ENCODE measurements around the gene CAB39. TPM values are rescaled to one million over a fixed set of nuclear protein-coding genes. Genes with fewer than 3 reads are reported as not detected.

CAB39 gene
- total RNA-seq, 2 donors from 2014 or later: 104 to 123 TPM

DNA sequence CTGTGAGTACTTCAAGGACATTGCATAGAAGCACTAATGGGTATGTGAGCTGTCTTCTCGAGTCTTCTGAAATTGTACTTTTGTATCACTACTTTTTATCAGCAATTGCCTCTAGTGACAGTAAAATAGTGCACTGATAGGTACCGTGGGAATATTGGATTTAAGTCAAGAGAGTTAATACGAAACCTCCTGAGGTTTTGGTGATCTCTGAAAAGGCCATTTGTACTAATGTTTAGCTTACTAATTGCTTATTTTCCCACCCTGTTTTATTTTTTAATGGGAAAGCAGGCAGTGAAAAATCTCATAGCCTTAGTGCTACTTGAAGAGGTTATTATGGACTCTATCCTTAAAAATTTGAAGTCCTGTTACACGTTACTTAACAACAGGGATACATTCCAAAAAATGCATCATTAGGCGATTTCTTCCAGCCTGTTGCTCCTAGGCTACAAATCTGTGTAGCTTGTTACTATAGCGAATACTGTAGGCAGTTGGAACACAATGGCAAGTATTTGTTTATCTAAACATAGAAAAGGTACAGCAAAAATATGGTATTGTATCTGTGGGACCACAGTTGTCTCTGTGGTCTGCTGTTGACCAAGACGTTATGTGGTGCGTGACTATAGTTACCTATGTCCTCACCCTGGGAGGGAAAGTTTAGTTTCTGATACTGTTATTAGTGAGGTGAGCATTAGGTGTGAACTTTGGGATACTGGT, 65.9 kb downstream of the CAB39 start:
- DNase-seq (ENCODE audit: low spot score in 2 of 2) (no peak), ATAC-seq (no peak)
- H3K27ac Mint-ChIP-seq: peak overlapping the region; percentile 39 to 79
- H3K36me3 Mint-ChIP-seq: peaks cover 14 to 51% of the 10 kb centered on the region in 2 donors
- H3K9me3 Mint-ChIP-seq: peaks cover 0 to 4% of the 10 kb centered on the region in 2 donors

DNA sequence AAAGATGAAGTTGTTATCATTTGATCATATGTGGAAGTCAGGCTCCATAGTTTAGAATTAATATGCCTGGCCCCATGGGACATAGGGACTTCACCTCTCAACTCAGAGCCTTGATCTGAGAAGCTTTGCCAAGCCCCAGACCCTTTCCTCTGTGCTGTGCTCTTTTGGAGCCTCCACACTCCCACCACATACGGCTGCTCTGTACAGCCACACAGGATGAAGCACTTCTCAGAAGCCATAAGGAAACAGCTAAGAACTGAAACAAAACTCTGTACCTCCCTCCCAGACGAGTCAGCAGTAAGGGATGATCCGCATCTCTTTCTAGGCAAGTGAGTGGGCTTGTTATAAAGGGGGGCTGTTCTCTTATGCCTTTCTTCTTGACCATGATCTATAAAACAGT, 66.5 kb downstream of the CAB39 start:
- H3K27ac Mint-ChIP-seq: peak overlapping the region; percentile 44 to 74
- DNase-seq (ENCODE audit: low spot score in 2 of 2) (no peak), ATAC-seq (peak; percentile 54 to 74)

GRCh38 chr2:230779607-230780006, 67.0 kb downstream of the CAB39 start:
- ATAC-seq: no peak
- Mint-ChIP-seq H3K36me3 (peaks cover 23 to 55% of the 10 kb centered on the region in 2 donors), H3K9me3 (peaks cover 8 to 13% of the 10 kb centered on the region in 2 donors), H3K27ac (peak overlapping the region; percentile 44 to 74)
- DNase-seq (ENCODE audit: low spot score in 2 of 2): no peak

More for the DNA sequence above, 66.5 kb downstream of the CAB39 start:
- Mint-ChIP-seq H3K36me3 (peaks cover 18 to 53% of the 10 kb centered on the region in 2 donors), H3K9me3 (peaks cover 4 to 8% of the 10 kb centered on the region in 2 donors)

DNA sequence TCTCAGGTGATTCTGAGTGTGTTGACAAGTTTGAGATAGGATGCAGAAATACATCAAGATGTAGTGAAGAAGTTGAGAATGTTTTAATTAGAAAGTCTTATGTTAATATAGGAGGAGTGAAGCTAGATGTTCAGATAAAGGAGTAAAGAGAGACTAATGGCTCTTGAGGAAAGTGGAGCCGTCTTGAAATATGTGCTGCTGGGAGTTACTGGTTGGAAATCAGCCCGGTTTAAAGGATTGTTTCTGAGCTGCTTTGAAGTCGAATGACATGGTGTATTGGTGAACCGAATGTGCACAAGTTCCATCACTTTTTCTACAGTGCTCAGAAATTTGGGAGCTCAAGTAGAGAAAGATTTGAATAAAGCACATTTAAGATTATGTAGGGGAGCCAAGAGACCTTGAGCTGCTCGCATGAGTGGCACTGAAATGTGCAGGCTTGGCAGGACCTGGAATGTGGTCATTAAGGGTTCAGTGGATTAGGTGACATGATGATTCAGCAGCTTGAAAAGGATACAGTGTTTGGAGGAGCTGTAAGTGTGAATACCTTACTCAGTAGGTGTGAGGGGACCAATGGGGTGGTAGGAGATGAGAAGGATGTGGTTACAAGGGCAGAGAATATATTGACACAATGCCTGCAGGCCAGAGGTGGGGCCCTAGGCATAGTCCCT, 68.6 kb downstream of the CAB39 start:
- Mint-ChIP-seq H3K36me3 (peaks cover 33 to 65% of the 10 kb centered on the region in 2 donors), H3K9me3 (peaks cover 14 to 20% of the 10 kb centered on the region in 2 donors), H3K27ac (peak overlapping the region; percentile 44 to 74)
- DNase-seq (ENCODE audit: low spot score in 2 of 2) (peak in 1 of 2 donors; percentile 27), ATAC-seq (peak; percentile 83 to 95)

- Mint-ChIP-seq H3K36me3 (peaks cover 42 to 69% of the 10 kb centered on the region in 2 donors), H3K9me3 (peaks cover 18 to 33% of the 10 kb centered on the region in 2 donors), H3K27ac (peak overlapping the region in 1 of 2 donors; percentile 18)
- DNase-seq (ENCODE audit: low spot score in 2 of 2) (no peak), ATAC-seq (no peak)
Measured at GRCh38 chr2:230783101-230783500, 70.5 kb downstream of the CAB39 start.

- ATAC-seq: no peak
- peaks cover 45 to 73% of the 10 kb centered on the region in 2 donors for H3K36me3 Mint-ChIP-seq
Measured at GRCh38 chr2:230784795-230785194, 72.2 kb downstream of the CAB39 start.

GRCh38 chr2:230785346-230785745, 72.7 kb downstream of the CAB39 start:
- peak overlapping the region; percentile 31 to 75 for H3K27ac Mint-ChIP-seq
- peaks cover 50 to 73% of the 10 kb centered on the region in 2 donors for H3K36me3 Mint-ChIP-seq
- peaks cover 18 to 40% of the 10 kb centered on the region in 2 donors for H3K9me3 Mint-ChIP-seq
- no peak for DNase-seq (ENCODE audit: low spot score in 2 of 2)
- no peak for ATAC-seq

More at GRCh38 chr2:230784795-230785194, 72.2 kb downstream of the CAB39 start:
- DNase-seq (ENCODE audit: low spot score in 2 of 2): no peak
- H3K9me3 Mint-ChIP-seq: peaks cover 18 to 40% of the 10 kb centered on the region in 2 donors
- H3K27ac Mint-ChIP-seq: peak overlapping the region in 1 of 2 donors; percentile 75

- H3K27ac Mint-ChIP-seq: no peak overlapping the region
- peaks cover 18 to 40% of the 10 kb centered on the region in 2 donors for H3K9me3 Mint-ChIP-seq
- DNase-seq (ENCODE audit: low spot score in 2 of 2) (no peak), ATAC-seq (no peak)
- H3K36me3 Mint-ChIP-seq: peaks cover 64 to 81% of the 10 kb centered on the region in 2 donors
Measured at GRCh38 chr2:230787101-230787500, 74.5 kb downstream of the CAB39 start.

DNA sequence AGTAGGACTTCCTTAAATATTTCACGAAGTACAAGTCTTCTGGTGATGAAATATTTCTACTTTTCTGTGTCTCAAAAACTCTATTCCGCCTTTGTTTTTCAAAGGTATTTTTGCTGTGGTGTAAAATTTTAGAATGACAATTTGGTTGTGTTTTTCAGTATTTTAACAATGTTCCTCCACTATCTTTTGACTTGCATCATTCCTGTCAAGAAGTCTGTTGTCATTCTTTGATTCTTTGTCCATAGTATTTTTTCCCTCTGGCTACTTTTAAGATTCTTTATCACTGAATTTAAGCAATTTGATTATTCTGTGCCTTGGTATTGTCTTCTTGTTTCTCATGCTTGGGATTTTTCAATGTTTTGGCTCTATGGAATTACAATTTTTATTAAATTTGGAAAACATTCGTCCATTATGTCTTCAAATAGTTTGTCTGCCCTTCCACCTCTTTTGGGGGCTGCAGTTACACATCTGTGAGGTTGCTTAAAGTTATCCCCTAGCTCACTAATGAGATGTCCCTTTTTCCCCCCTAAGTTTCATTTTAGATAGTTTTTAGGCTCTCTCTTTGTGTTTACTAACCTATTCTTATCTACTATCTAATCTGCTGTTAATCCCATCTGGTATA, 76.0 kb downstream of the CAB39 start:
- peaks cover 70 to 95% of the 10 kb centered on the region in 2 donors for H3K36me3 Mint-ChIP-seq
- DNase-seq (ENCODE audit: low spot score in 2 of 2): no peak
- ATAC-seq: no peak
- H3K9me3 Mint-ChIP-seq: peaks cover 19 to 40% of the 10 kb centered on the region in 2 donors
- peak overlapping the region; percentile 16 to 28 for H3K27ac Mint-ChIP-seq

DNA sequence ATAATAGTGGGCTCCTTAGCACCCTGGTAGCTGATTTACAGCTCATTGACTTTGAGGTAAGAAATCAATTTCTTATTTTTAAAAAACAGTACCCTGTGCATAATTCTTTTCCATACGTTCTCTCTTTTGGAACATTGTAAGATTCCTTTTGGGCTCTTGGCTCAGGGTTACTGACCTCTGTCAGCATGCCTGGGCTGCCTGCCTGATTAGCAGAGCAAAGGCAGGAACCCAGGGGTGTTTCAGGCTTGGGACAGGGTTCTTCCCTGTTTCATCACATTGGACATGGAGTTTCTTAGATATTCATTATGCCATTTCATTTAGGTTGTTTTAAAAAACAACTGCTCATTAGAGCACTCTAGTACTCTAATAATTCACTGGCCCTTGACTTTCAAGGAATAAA, 78.3 kb downstream of the CAB39 start:
- no peak for ATAC-seq
- peaks cover 7 to 24% of the 10 kb centered on the region in 2 donors for H3K9me3 Mint-ChIP-seq
- peaks cover 55 to 86% of the 10 kb centered on the region in 2 donors for H3K36me3 Mint-ChIP-seq
- peak overlapping the region in 1 of 2 donors; percentile 28 for H3K27ac Mint-ChIP-seq
- DNase-seq (ENCODE audit: low spot score in 2 of 2): no peak

GRCh38 chr2:230793572-230794359, 81.1 kb downstream of the CAB39 start:
- ATAC-seq: peak; percentile 95 to 97
- DNase-seq (ENCODE audit: low spot score in 2 of 2): peak; percentile 61 to 84
- Mint-ChIP-seq H3K27ac (no peak overlapping the region), H3K9me3 (peaks cover 3 to 11% of the 10 kb centered on the region in 2 donors), H3K36me3 (peaks cover 39 to 60% of the 10 kb centered on the region in 2 donors)

DNA sequence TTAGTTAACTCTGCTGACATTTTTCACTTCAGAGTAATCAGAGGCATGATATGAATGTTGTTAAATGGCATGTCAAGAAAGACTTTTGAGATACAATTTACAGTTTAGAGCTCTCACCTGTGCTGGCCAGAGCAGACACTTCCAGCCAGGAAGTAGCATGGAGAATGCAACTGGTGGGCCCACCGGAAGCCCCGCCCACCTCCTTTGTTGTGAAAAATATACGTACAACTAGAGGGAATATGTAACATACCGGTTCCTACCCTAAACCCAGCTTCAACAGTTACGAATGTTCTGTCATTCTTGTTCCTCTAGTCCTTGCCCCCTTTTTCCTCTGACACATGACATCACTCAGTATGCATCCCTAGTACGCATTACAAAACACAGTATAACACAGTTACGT, 81.9 kb downstream of the CAB39 start:
- ATAC-seq (peak; percentile 33 to 65), DNase-seq (ENCODE audit: low spot score in 2 of 2) (peak in 1 of 2 donors; percentile 27)
- H3K27ac Mint-ChIP-seq: no peak overlapping the region

GRCh38 chr2:230795856-230796255, 83.2 kb downstream of the CAB39 start:
- ATAC-seq: no peak
- Mint-ChIP-seq H3K9me3 (peaks cover 0 to 3% of the 10 kb centered on the region in 2 donors), H3K36me3 (peaks cover 29 to 49% of the 10 kb centered on the region in 2 donors), H3K27ac (no peak overlapping the region)
- no peak for DNase-seq (ENCODE audit: low spot score in 2 of 2)

More for the DNA sequence above, 81.9 kb downstream of the CAB39 start:
- Mint-ChIP-seq H3K36me3 (peaks cover 32 to 53% of the 10 kb centered on the region in 2 donors), H3K9me3 (peaks cover 3% of the 10 kb centered on the region in 2 donors)

GRCh38 chr2:230796280-230796862, 83.7 kb downstream of the CAB39 start:
- DNase-seq (ENCODE audit: low spot score in 2 of 2): no peak
- peak in 1 of 2 donors; percentile 26 for ATAC-seq
- H3K9me3 Mint-ChIP-seq: peaks cover 0 to 3% of the 10 kb centered on the region in 2 donors
- H3K27ac Mint-ChIP-seq: no peak overlapping the region
- H3K36me3 Mint-ChIP-seq: peaks cover 25 to 47% of the 10 kb centered on the region in 2 donors

- no peak for ATAC-seq
- no peak overlapping the region for H3K27ac Mint-ChIP-seq
Measured at GRCh38 chr2:230797515-230798495, 85.2 kb downstream of the CAB39 start.

More at GRCh38 chr2:230797515-230798495, 85.2 kb downstream of the CAB39 start:
- no peak for DNase-seq (ENCODE audit: low spot score in 2 of 2)
- H3K9me3 Mint-ChIP-seq: peaks cover 0 to 3% of the 10 kb centered on the region in 2 donors
- H3K36me3 Mint-ChIP-seq: peaks cover 23 to 45% of the 10 kb centered on the region in 2 donors

Measured in activated naive CD4-positive, alpha-beta T cell treated with anti-CD3 and anti-CD28 coated beads, Interleukin-2, amount 50 U/mL, for 72 hours (primary cell).